HCT116 (cell line): ENCODE measurements around the gene KIAA1671.

Source experiments
- CBX3 ChIP-seq: IDR thresholded peaks from 2 replicates; pipeline ENCODE4 v1.6.1; 2012; ENCODE audit warnings: low read depth
- CTCF ChIP-seq, 3 experiments: fragments of 200-600 bp in 1 of 3; sonication (generic) in 1 of 3; IDR thresholded peaks in 2 of 3; conservative IDR thresholded peaks in 1 of 3; 2 replicates each; pipeline ENCODE4 v1.5.1; 2012 to 2017; ENCODE audit warnings: low read depth in 2 of 3, low read length in 2 of 3, antibody characterized with exemption in 1 of 3, borderline replicate concordance in 1 of 3, control low read depth in 1 of 3, mild to moderate bottlenecking in 1 of 3, mixed read lengths in 1 of 3, mixed run types in 1 of 3, moderate library complexity in 1 of 3; ENCODE audit not compliant: insufficient read depth in 1 of 3
- ELF1 ChIP-seq: IDR thresholded peaks from 2 replicates; pipeline ENCODE4 v1.6.1; 2012; ENCODE audit warnings: low read depth, borderline replicate concordance
- EZH2phosphoT487 ChIP-seq: fragments of 200-600 bp; IDR thresholded peaks from 2 replicates; pipeline ENCODE4 v1.6.1; 2018; ENCODE audit warnings: antibody characterized with exemption, borderline replicate concordance
- JUND ChIP-seq: IDR thresholded peaks from 2 replicates; pipeline ENCODE4 v1.6.1; 2012
- POLR2A ChIP-seq: IDR thresholded peaks from 2 replicates; pipeline ENCODE4 v1.7.0; 2011; ENCODE audit warnings: borderline replicate concordance; ENCODE audit not compliant: insufficient read depth, insufficient read length; ENCODE audit errors: extremely low read depth
- POLR2AphosphoS5 ChIP-seq: IDR thresholded peaks from 2 replicates; pipeline ENCODE4 v1.6.1; 2011; ENCODE audit warnings: mild to moderate bottlenecking, low read depth, low read length, moderate library complexity
- RAD21 ChIP-seq: IDR thresholded peaks from 2 replicates; pipeline ENCODE4 v1.6.1; 2012; ENCODE audit warnings: low read depth, mild to moderate bottlenecking
- REST ChIP-seq: IDR thresholded peaks from 2 replicates; pipeline ENCODE4 v1.6.1; 2012; ENCODE audit warnings: low read depth
- SIN3A ChIP-seq: IDR thresholded peaks from 2 replicates; pipeline ENCODE4 v1.6.1; 2012; ENCODE audit warnings: low read depth
- TCF7L2 ChIP-seq: IDR thresholded peaks from 2 replicates; pipeline ENCODE4 v1.7.0; 2011; ENCODE audit warnings: borderline replicate concordance, inconsistent platforms; ENCODE audit not compliant: insufficient read depth, insufficient read length; ENCODE audit errors: extremely low read depth
- ZFX ChIP-seq: fragments of 450-650 bp; IDR thresholded peaks from 2 replicates; pipeline ENCODE4 v1.6.1; 2017
- TF ChIP-seq, protein P1 (sequence below): IDR thresholded peaks from 2 replicates; pipeline ENCODE4 v1.6.1; 2012
- TF ChIP-seq, protein P2 (sequence below): IDR thresholded peaks from 2 replicates; pipeline ENCODE4 v1.6.1; 2011; ENCODE audit warnings: mild to moderate bottlenecking, low read length, moderate library complexity; ENCODE audit not compliant: insufficient replicate concordance; ENCODE audit errors: extremely low read depth

- no peak for TF ChIP-seq JUND
- no peak for TF ChIP-seq REST
- TF ChIP-seq, protein P1, sequence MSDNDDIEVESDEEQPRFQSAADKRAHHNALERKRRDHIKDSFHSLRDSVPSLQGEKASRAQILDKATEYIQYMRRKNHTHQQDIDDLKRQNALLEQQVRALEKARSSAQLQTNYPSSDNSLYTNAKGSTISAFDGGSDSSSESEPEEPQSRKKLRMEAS = no peak
- TF ChIP-seq CTCF (IDR thresholded peaks at IDR 0.05 in 2 of 3, conservative IDR thresholded peaks at IDR 0.05 in 1 of 3; ENCODE audit: borderline replicate concordance in 1 of 3, insufficient read depth in 1 of 3, low read depth in 2 of 3, low read length in 2 of 3) = no peak
- no peak for TF ChIP-seq POLR2AphosphoS5
- no peak for TF ChIP-seq POLR2A
- no peak for TF ChIP-seq SIN3A
- TF ChIP-seq ZFX = no peak
- TF ChIP-seq ELF1 = no peak
- TF ChIP-seq EZH2phosphoT487 = no peak
- no peak for TF ChIP-seq TCF7L2
- TF ChIP-seq, protein P2, sequence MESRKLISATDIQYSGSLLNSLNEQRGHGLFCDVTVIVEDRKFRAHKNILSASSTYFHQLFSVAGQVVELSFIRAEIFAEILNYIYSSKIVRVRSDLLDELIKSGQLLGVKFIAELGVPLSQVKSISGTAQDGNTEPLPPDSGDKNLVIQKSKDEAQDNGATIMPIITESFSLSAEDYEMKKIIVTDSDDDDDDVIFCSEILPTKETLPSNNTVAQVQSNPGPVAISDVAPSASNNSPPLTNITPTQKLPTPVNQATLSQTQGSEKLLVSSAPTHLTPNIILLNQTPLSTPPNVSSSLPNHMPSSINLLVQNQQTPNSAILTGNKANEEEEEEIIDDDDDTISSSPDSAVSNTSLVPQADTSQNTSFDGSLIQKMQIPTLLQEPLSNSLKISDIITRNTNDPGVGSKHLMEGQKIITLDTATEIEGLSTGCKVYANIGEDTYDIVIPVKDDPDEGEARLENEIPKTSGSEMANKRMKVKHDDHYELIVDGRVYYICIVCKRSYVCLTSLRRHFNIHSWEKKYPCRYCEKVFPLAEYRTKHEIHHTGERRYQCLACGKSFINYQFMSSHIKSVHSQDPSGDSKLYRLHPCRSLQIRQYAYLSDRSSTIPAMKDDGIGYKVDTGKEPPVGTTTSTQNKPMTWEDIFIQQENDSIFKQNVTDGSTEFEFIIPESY = no peak
- no peak for TF ChIP-seq RAD21
- TF ChIP-seq CBX3 = no peak
These were observed 130.7 kb downstream of the KIAA1671 start for GRCh38 chr22:25083056-25083806.
